OCI-LY1 (cell line): ENCODE data around the gene SEPHS2.

Experiments
- H2AFZ ChIP-seq: fragments of 200-600 bp; sonication (generic), shearing (Covaris generic); 2 replicates; pipeline ENCODE4 v1.6.0; 2014; ENCODE audit warnings: antibody characterized with exemption, mild to moderate bottlenecking, low read length
- H3F3A ChIP-seq: fragments of 200-600 bp; sonication (generic), shearing (Covaris generic); 2 replicates; pipeline ENCODE4 v1.6.0; 2014; ENCODE audit warnings: mild to moderate bottlenecking, antibody characterized with exemption, low read length, moderate library complexity; ENCODE audit not compliant: insufficient read depth
- H3K27ac ChIP-seq: fragments of 200-600 bp; sonication (generic); 2 replicates; pipeline ENCODE4 v1.5.1; 2014; ENCODE audit warnings: low read length, mixed run types, mild to moderate bottlenecking, low read depth; ENCODE audit not compliant: poor library complexity, severe bottlenecking
- H3K27me3 ChIP-seq: fragments of 200-600 bp; sonication (generic); 2 replicates; pipeline ENCODE4 v1.6.0; 2014; ENCODE audit warnings: antibody characterized with exemption, mild to moderate bottlenecking, low read length, moderate library complexity; ENCODE audit not compliant: insufficient read depth
- H3K36me3 ChIP-seq: fragments of 200-600 bp; sonication (generic); 2 replicates; pipeline ENCODE4 v1.6.1; 2014; ENCODE audit warnings: mild to moderate bottlenecking, antibody characterized with exemption, low read length, moderate library complexity, mixed read lengths; ENCODE audit not compliant: insufficient read depth
- H3K4me1 ChIP-seq: fragments of 200-600 bp; sonication (generic); 2 replicates; pipeline ENCODE4 v1.5.1; 2014; ENCODE audit warnings: mild to moderate bottlenecking, low read length, moderate library complexity; ENCODE audit not compliant: insufficient read depth, severe bottlenecking
- H3K4me2 ChIP-seq: fragments of 200-600 bp; sonication (generic), shearing (Covaris generic); 2 replicates; pipeline ENCODE4 v1.6.1; 2014; ENCODE audit warnings: low read length
- H3K4me3 ChIP-seq: fragments of 200-600 bp; sonication (generic); 2 replicates; pipeline ENCODE4 v1.5.1; 2014; ENCODE audit warnings: low read length, low read depth, mild to moderate bottlenecking, mixed read lengths; ENCODE audit not compliant: poor library complexity, severe bottlenecking
- H3K79me2 ChIP-seq: fragments of 200-600 bp; shearing (Covaris generic); 2 replicates; pipeline ENCODE4 v1.6.1; 2016; ENCODE audit warnings: mixed run types, low read length, mixed read lengths; ENCODE audit not compliant: insufficient read depth
- H3K9ac ChIP-seq: fragments of 200-600 bp; sonication (generic), shearing (Covaris generic); 2 replicates; pipeline ENCODE4 v1.6.1; 2014; ENCODE audit warnings: mild to moderate bottlenecking, low read length, mixed read lengths
- H3K9me2 ChIP-seq: fragments of 200-600 bp; sonication (generic), shearing (Covaris generic); 2 replicates; pipeline ENCODE4 v1.6.1; 2014; ENCODE audit warnings: low read depth, mild to moderate bottlenecking, low read length, mixed read lengths
- H3K9me3 ChIP-seq: fragments of 200-600 bp; shearing (Covaris generic); 2 replicates; pipeline ENCODE4 v1.6.1; 2014; ENCODE audit warnings: low read length, mixed read lengths
- H4K20me1 ChIP-seq: fragments of 200-600 bp; sonication (generic), shearing (Covaris generic); 2 replicates; pipeline ENCODE4 v1.6.0; 2016; ENCODE audit warnings: mild to moderate bottlenecking, low read length; ENCODE audit not compliant: insufficient read depth
- CTCF ChIP-seq: fragments of 200-600 bp; sonication (generic), shearing (Covaris generic); IDR thresholded peaks from 2 replicates; pipeline ENCODE4 v1.5.1; 2017; ENCODE audit warnings: mild to moderate bottlenecking, antibody characterized with exemption, low read length, moderate library complexity, mixed read lengths
- EZH2 ChIP-seq: fragments of 200-600 bp; sonication (generic), shearing (Covaris generic); IDR thresholded peaks from 2 replicates; pipeline ENCODE4 v1.8.0; 2017; ENCODE audit warnings: borderline replicate concordance, mixed run types, mild to moderate bottlenecking, antibody characterized with exemption, low read length, moderate library complexity, mixed read lengths

SEPHS2 gene

GRCh38 chr16:30458561-30459394 lies 13.1 kb upstream of the SEPHS2 start:
- H2AFZ ChIP-seq: no peak overlapping the region
- H3K27me3 ChIP-seq: no peaks in the 10 kb centered on the region
- H3K4me3 ChIP-seq: peak overlapping the region; percentile 18
- peak overlapping the region; percentile 51 for H3K4me2 ChIP-seq
- peaks cover 74% of the 10 kb centered on the region for H3K4me1 ChIP-seq
- H3K9ac ChIP-seq: peak overlapping the region; percentile 69
- H3K27ac ChIP-seq: peak overlapping the region; percentile 98
- H3K9me3 ChIP-seq: no peaks in the 10 kb centered on the region
- no peaks in the 10 kb centered on the region for H4K20me1 ChIP-seq
- no peak for TF ChIP-seq EZH2
- TF ChIP-seq CTCF: no peak; the same call in 1 of the 2 replicates
- no peaks in the 10 kb centered on the region for H3K9me2 ChIP-seq
- no peaks in the 10 kb centered on the region for H3K79me2 ChIP-seq
- no peaks in the 10 kb centered on the region for H3F3A ChIP-seq
- no peaks in the 10 kb centered on the region for H3K36me3 ChIP-seq

- no peaks in the 10 kb centered on the region for H3K36me3 ChIP-seq
- H3K4me3 ChIP-seq: no peak overlapping the region
- H3F3A ChIP-seq: no peaks in the 10 kb centered on the region
- no peaks in the 10 kb centered on the region for H3K27me3 ChIP-seq
- H2AFZ ChIP-seq: no peak overlapping the region
- peak overlapping the region; percentile 69; the same call in 1 of the 2 replicates for H3K9ac ChIP-seq
- no peaks in the 10 kb centered on the region for H3K9me3 ChIP-seq
- no peaks in the 10 kb centered on the region for H4K20me1 ChIP-seq
- H3K4me1 ChIP-seq: peaks cover 78% of the 10 kb centered on the region
- no peak overlapping the region; the same call in 1 of the 2 replicates for H3K4me2 ChIP-seq
- TF ChIP-seq CTCF (no peak), EZH2 (no peak)
- no peaks in the 10 kb centered on the region for H3K79me2 ChIP-seq
- no peaks in the 10 kb centered on the region for H3K9me2 ChIP-seq
- H3K27ac ChIP-seq: peak overlapping the region; percentile 98
These were observed 12.3 kb upstream of the SEPHS2 start for GRCh38 chr16:30457743-30458560.

GRCh38 chr16:30457256-30457655 lies 11.6 kb upstream of the SEPHS2 start:
- no peak overlapping the region for H3K4me2 ChIP-seq
- no peaks in the 10 kb centered on the region for H3K79me2 ChIP-seq
- no peak for TF ChIP-seq EZH2
- TF ChIP-seq CTCF: no peak
- H3K9ac ChIP-seq: no peak overlapping the region; the same call in 1 of the 2 replicates
- no peak overlapping the region for H2AFZ ChIP-seq
- H3K36me3 ChIP-seq: no peaks in the 10 kb centered on the region
- no peaks in the 10 kb centered on the region for H3K9me2 ChIP-seq
- peak overlapping the region; percentile 98 for H3K27ac ChIP-seq
- no peaks in the 10 kb centered on the region for H4K20me1 ChIP-seq
- H3K4me3 ChIP-seq: no peak overlapping the region
- no peaks in the 10 kb centered on the region for H3K9me3 ChIP-seq
- 0 out of 2 replicates have a peak, but pooled peaks cover 3% of the 10 kb centered on the region for H3F3A ChIP-seq
- no peaks in the 10 kb centered on the region for H3K27me3 ChIP-seq
- H3K4me1 ChIP-seq: peaks cover 85% of the 10 kb centered on the region
